Measurements from ENCODE around the gene DDN.

- TF ChIP-seq ZNF274 (IDR thresholded peaks at IDR 0.05; ENCODE audit: low read depth, low read length) (no peak), YY1 (IDR thresholded peaks at IDR 0.05; ENCODE audit: insufficient read depth, insufficient read length) (no peak), SUZ12 (IDR thresholded peaks at IDR 0.05; ENCODE audit: extremely low read depth, insufficient read depth, insufficient read length) (no peak)
Measured at GRCh38 chr12:49008943-49009342, 9.8 kb upstream of the DDN start.

Data from NT2/D1 (cell line).